NCI-H82 treated with DMSO at 0.1 percent for 48 hours (cell line): Measurements from ENCODE around the gene KLK10.

Source experiments
- DNase-seq: peaks from one replicate; lab custom pipeline; 2025; ENCODE audit not compliant: unreplicated experiment; lab: John Stamatoyannopoulos, UW

KLK10 gene, protein sequence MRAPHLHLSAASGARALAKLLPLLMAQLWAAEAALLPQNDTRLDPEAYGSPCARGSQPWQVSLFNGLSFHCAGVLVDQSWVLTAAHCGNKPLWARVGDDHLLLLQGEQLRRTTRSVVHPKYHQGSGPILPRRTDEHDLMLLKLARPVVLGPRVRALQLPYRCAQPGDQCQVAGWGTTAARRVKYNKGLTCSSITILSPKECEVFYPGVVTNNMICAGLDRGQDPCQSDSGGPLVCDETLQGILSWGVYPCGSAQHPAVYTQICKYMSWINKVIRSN

DNA sequence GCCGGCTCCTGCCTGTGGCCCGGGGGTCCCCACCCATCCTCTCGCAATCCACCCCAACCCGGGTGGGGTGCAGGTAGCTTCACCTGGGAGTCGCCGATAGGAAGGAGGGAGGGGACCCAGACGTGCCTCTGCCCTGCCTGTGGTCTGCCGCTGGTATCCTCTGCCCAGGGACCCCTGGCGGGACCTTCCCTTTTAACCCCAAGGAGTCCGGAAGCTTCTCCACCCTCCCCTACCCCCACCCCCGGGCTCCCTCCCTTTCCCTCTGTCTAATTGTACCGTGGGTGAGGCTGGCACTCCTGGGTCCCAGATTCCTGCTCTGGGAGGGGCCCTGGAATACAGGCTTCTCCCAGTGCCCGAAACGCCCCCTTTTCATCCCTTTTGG lies at the start of gene KLK10:
TSS of gene KLK10 (minus strand) at position 166 of the 382 bp plus-strand sequence. CDS start 579 bp downstream, outside the sequence.
- no peak for DNase-seq

DNA sequence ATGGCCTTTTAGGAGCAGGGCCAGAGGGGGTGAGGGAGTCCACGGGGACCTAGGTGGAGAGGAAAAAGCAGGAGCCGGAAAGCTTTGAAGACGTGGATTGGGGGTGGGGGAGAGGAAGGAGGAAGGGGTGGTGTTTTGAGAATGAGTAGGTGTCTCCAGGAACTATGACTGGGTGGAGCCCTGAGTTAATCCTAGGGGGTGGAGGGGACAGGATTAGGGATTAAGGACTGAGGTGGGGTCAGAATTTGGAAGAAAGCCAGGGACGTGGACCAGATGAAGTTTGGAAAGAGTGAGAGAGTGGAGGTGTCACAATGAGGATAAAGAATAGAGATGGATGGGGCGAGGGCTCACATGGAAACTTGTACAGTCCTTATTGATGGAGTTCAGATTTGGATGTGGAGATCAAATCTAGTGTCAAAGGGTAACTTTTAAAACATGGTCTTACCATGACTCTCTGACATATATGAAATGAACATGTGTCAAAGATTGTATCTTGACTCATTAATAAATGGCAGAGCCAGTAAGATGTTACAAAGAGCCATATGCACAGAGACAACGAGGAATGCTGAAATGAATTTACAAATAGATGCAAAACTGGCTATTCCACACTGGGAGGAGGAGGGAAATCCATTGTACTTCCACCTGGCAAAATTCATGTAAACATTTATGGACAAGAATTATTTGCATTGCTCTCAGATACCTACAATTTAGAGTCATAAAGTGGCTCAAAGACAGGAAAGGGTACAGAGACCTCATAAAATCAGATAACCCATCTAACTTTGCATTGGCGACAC lies 47.1 kb upstream of the KLK10 start:
- no peak for DNase-seq

DNA sequence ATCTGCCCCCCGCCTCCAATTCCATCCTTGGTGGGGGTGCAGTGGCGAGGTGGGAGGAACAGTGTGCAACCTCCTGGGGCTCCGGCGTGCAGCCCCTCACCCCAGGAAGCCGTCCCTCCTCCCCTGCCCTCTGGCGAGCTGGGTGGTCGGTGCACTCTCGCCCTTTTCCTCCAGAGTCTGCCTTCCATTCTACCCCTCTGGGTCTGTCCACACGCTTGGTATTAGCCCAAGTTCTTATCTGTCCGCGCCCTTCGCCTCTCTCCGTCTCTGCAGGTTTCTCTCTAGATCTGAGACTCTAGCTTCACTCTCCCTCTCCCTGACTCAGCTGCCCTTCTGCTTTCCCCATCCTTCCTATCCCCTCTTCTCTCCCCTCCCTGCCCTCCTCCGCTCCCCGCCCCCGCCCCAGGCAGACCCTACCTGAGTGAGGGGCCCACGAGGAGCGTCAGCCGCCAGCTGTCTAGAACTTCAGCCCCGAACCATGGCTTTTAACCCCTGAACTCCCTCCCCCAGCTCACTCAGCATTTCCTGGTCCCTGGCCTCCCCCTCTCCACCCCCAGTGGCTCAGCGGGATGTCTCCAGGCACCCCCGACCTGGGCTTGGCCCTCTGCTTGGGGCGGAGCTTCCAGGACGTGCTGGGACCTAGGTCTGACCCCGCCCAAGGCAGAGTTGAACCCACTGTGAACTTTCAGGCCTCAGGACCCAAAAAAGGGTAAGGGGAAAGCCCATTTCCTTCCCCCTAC lies 45.9 kb upstream of the KLK10 start:
- DNase-seq = no peak

DNA sequence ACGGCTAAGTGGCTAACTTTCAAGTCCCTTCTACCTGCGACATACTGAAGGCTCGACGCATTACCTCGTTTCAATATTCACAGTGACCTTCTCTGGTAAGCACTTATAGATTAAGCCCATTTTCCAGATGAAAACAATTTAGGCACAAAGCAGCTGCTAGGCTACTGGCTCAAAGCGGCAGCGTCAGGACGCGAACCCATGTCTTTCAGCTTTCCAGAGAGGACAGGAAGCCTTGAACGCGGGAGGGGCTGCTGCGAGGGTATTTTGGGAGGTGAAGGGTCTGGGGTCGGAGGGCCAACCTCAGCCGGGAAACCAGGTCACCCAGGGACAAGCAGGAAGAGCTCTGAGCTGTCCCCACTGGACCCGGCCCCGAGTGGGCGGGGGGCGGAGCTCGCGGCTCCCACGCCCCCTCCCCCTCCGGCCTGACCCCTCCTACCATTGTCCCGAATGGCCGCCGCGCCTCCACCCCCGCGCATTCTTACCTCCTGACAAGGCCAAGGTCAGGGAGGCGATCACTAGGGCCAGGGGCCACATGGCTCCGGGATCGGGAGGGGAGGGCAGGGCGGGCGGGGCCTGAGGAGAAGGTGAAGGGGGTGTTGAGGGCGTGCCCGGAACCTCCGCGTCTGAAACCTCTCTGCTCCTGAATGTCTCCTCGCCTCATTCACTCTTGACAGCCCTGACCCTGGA lies 45.2 kb upstream of the KLK10 start, which contains the start of gene KLK13:
TSS of gene KLK13 (minus strand) at position 559 of the 687 bp plus-strand sequence. CDS start at position 534, 25 bp downstream.
- DNase-seq = no peak

DNA sequence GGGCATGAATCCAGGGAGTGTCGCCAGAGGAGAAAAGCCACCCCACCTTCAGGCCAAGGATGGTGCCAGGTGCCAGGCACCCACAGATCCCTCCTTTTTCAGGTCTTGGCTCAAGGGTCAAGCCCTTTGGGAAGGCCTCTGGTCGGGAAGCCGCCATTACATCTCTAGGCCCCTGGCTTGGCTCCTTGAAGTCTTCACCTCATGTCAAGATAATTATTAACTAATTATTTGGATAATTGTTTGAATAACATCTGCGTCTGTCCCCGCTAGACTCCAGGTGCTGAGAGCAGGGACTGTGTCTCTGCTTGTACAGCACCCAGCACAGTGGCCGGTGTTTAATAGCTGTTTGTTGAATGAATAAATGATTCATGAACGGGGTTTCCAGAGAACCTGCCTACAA lies 44.2 kb upstream of the KLK10 start:
- no peak for DNase-seq

DNA sequence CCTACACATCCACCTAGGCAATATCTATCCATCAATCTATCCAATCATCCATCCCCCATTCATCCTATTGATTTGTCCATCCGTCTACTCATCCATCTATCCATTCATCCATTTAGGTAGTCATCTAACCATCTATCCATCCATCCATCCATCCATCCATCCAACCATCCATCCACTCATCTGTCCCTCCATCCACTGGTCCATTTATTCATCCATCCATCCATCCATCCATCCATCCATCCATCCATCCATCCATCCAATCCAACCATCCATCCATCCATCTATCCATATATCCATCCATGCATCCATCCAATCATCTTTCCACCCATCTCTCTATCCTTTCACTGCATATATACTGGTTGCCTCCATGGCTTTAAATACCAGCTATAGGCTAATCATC lies 41.5 kb upstream of the KLK10 start:
- no peak for DNase-seq

DNA sequence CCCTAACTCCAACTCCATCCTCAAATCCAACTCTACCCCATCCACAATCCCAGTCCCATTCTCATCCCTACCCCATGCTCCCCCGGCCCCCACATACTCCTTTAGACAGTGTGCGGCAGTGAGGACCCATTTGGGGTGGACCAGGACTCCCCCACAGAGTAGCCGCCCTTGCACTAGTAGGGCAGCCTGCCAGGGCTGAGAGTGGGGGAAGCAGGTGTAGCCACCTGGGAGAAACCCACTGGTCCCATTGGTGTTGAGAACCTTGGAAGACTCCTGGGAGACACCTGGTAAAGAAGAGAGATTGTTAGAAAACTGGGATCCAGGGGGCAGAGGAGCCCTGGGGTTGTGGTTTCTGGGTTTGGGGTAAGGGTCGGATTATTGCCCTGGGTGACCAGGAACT lies 40.8 kb upstream of the KLK10 start:
- no peak for DNase-seq

DNA sequence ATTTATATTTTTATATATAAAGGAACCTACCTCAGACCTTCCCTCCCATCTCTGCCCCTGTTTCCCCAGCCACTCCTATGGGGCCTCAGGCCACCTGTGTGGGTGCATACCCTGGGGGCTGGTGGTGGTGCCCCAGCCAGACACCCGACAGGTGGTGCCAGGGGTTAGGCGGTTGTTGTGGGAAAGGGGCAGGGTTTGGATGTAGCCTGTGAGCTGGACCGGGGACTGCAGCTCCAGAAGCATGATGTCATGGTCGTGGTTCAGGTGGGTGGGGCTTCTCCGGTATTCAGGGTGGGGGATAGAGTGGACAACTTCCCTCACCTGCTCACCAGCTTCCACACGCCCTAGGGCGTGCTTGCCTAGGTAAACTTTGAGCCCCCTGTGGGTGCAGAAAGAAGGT lies 40.2 kb upstream of the KLK10 start:
- DNase-seq = no peak

DNA sequence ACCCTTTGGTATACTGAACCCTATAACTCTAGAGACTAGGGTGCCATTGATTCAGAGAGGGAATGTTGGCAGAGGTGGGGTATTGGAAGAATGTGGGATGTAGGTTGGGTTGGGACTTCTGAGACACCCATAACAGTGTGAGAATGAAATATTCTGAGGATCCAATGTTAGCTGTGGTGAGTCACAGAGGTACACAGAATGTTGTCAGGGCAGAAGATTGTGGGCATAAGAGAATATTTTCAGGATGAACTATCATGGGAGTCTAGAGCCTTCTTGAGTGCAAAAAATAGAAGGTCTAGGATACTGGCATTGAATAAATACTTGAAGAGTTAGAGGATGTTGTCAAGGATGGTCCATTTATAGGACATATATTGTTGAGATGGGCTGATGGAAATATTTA lies 36.4 kb upstream of the KLK10 start:
- DNase-seq = no peak

DNA sequence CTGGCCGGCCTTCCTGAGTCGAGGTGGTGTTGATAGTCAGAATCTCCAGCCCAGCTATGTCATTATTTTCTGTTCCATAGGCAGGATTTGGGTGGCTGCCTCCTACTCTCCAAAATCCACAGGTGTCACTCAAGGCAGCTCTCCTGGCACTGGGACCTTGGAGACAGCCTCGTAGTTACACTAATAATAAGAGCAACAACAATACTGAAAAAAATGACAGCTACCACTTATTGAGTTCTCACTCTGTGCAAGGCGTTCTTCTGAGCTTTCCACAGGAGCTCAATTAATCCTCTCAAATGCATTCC lies 27.5 kb upstream of the KLK10 start:
- DNase-seq = no peak

DNA sequence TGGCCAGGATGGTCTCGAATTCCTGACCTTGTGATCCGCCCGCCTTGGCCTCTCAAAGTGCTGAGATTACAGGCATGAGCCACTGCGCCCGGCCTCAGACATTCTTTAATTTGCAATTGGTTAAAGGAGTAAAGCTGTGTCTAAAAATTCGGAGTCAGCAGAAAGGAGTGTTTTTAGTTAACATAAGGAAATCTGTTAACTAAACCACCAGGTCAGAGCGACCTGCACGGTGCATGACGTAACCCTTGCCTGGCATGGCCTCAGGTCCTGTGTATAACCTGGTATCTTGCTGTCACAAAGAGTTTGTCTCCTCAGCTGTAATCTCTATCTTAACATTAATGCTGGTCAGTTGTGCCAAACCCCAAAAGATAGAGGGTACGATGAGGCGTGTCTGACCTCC lies 24.8 kb upstream of the KLK10 start:
- no peak for DNase-seq

DNA sequence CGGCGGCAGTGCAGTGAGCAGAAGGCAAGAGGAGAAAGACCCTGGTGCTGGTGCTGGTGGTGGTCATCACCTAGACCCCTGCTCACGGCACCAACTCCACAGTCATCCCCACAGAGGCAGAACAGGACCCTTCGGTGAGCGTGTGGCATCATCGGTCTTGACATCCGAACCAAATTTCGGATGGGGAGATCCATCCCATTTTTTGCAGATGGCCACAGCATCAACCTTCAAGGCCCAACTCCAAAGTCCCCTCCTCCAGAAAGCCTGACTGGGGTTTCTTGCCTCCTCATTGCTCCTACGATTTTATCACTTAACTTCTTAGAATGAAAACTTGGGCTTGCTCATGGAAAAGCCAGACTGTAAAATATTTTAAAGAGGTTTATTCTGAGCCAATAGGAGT lies 24.0 kb upstream of the KLK10 start:
- DNase-seq = no peak

DNA sequence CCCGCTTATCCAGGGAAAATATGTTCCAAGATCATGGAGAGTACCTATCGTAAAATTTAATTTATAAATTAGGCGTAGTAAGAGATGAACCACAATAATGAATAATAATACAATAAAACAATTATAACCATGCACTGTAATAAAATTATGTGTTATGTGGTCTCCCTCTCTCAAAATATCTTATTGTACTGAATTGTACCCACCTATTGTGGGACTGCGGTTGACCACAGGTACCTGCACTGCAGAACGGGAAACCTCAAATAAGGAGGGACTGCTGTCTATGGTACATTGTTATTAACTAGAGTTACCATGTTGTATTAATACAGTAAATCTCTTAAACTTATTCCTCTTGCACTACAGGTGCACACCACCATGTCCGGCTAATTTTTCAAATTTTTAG lies 20.6 kb upstream of the KLK10 start:
- DNase-seq = no peak

DNA sequence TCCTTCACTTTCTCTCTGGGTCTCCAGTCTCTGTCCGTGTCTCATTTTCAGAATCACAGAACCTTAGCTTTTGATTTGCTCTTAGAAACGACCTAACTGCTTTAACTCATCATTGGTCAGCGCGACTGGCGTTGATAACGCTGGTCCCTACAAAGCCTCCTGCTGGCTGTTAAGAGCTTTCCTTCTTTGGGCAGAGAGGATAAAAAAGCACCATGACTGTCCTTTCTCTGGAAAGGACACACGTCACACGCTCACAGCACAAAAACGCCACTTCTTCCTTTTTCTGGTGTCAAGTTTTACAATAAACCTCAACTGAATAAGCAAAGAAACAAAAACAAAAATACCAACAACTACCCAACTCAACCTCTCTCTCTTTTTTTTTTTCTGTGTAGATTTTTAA lies 17.0 kb upstream of the KLK10 start:
- DNase-seq = no peak

DNA sequence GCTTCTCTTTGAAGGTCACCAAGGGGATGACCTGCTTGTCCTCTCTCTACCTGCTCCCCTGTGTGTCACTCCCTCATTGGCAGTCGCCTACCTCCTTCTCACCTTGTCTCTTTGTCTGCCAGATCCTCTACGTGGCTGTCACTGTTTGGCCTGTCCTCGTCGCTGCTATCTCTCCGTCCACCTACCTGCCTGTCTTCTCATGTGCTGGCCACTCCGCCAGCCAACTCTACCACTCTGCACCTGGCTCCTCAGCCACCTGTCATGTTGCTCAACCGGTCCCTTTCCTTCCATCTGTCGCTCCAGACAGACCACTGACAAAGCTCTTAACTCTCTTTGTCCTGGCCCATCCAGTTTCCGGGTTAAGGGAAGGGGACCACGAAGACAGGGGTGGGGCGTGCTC lies 15.2 kb upstream of the KLK10 start, which contains the start of gene KLK12:
TSS of gene KLK12 (minus strand) at position 299 of the 400 bp plus-strand sequence. CDS start 381 bp downstream, outside the sequence.
- no peak for DNase-seq

DNA sequence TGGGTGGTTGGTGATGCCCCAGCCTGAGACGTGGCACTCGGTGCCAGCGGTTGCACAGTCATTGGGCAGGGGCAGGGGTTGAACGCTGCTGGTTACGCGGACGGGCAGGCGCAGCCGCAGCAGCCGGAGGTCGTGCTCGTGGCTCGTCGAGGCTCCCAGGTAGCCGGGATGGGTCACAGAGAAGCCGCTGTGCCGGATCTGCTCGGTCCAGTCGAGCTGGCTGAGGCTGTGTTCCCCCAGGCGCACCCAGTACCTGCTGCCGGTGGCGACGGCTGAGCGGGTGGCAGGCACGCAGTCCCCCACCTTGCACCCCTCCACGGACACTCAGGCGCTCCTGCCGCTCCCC lies 12.3 kb upstream of the KLK10 start:
- no peak for DNase-seq

DNA sequence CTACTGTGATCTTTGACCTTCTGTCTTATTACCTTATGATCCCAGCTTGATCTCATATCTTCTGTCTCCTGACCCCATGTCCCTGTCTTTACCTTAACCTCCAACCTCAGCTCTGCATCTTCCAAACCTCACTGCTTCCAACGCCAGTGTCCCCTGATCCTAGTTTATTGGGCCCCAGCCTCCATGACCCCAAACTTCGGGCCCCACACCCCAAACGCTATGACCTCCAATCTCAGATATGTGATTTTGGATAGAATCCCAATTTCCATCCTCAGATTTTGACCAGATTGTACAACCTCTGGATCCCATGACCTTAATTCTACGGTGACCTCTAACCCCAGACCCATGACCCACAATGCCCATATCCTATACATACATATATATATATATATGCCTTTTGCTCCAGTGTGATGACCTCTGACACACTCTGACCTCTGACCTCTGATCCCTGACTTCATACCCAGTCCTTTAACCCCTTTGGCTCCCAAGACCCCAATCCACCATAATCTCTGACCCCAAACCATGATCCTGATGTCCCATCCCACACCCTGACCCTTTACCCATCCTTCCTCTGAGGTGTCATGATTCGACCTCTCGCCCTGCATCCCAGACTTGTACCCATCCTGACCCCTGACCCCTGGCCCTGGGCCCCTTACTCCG lies 11.8 kb upstream of the KLK10 start:
- no peak for DNase-seq

DNA sequence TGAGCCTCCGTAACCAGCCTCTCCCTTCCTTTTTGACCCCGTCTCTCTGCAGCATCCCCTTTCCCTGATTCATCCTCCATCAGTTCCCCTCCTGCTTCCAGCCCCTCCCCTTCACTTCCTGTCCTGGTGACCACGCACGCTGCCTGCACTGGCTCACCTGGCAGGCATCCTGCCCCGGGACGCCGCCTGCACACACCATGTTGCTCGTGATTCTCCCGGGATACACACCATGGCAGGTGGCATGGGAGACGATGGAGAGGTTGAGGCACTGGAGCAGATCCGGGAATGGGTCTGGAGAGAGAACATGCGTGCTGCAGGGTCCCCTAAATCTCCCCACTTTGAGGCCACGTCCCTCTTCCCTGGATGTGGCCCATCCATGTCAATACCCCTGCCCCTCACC lies 11.1 kb upstream of the KLK10 start:
- no peak for DNase-seq

DNA sequence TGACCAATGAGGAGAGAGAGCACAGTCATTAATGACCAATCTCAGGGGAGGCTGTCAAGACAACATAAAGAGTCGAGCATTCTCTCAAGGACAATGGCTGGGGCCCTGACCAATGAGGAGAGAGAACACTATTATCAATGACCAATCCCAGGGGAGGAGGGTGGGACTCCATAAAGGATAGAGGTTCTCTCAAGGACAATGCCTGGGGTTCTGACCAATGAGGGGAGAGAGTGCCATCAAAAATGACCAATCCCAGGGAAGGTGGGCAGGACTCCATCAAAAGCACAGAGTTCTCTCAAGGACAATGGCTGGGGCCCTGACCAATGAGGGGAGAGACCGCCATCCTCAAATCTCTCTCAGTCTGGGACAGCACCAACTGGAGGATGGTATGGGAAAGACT lies 10.2 kb upstream of the KLK10 start:
- no peak for DNase-seq

DNA sequence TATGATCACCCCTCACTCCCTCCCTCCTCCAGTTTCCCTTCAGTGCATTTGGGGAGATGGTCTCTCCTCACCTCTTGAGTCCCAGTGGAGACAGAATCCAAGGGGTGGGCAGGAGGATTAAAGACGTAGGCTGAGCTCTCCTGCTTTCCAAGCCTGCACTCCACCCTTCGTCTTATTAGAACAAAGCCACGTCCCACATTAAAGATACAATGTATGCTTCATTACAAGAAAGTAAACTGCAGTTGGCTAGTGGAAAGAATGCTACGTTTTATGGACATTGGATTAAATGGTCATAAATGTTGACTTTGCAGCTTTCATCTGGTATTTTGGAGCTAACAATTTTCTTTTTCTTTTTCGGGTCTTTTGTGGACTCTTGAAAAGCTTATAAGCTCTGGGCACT lies 8.4 kb upstream of the KLK10 start:
- DNase-seq = no peak
